NCI-H1048 (cell line): ENCODE results near the gene NMT1.

Source experiments
- DNase-seq: peaks from one replicate; lab custom pipeline; 2025; lab: John Stamatoyannopoulos, UW

The NMT1 gene

GRCh38 chr17:45060797-45061605 lies at the start of gene NMT1:
Gene NMT1, plus strand, starts transcription at chr17:45061317. Its CDS starts 13 bp downstream, at chr17:45061330.
- peak; percentile 99 for DNase-seq

GRCh38 chr17:45011767-45012166 lies 49.4 kb upstream of the NMT1 start:
- DNase-seq = no peak

GRCh38 chr17:45013021-45013997 lies 47.8 kb upstream of the NMT1 start:
- DNase-seq = no peak

- DNase-seq = no peak
These were observed 44.9 kb upstream of the NMT1 start for GRCh38 chr17:45016237-45016636.

- DNase-seq = no peak
These were observed 44.3 kb upstream of the NMT1 start for GRCh38 chr17:45016823-45017222.

- DNase-seq = no peak
These were observed 42.6 kb upstream of the NMT1 start for GRCh38 chr17:45018514-45018847.

- DNase-seq = no peak
These were observed 42.0 kb upstream of the NMT1 start for GRCh38 chr17:45018848-45019711.

- DNase-seq = no peak
These were observed 40.6 kb upstream of the NMT1 start for GRCh38 chr17:45020354-45021138.

- peak; percentile 61 for DNase-seq
These were observed 39.4 kb upstream of the NMT1 start for GRCh38 chr17:45021607-45022287.

GRCh38 chr17:45022288-45022648 lies 38.8 kb upstream of the NMT1 start:
- DNase-seq = no peak

GRCh38 chr17:45022655-45023339 lies 38.3 kb upstream of the NMT1 start:
- DNase-seq = no peak

- DNase-seq = no peak
These were observed 32.0 kb upstream of the NMT1 start for GRCh38 chr17:45029096-45029495.

GRCh38 chr17:45029758-45030423 lies 31.2 kb upstream of the NMT1 start:
- DNase-seq = no peak

- DNase-seq = no peak
These were observed 30.4 kb upstream of the NMT1 start for GRCh38 chr17:45030733-45031132.

GRCh38 chr17:45031231-45032173 lies 29.6 kb upstream of the NMT1 start:
- DNase-seq = no peak

GRCh38 chr17:45032174-45032541 lies 29.0 kb upstream of the NMT1 start:
- DNase-seq = no peak

GRCh38 chr17:45034599-45034998 lies 26.5 kb upstream of the NMT1 start:
- no peak for DNase-seq

- no peak for DNase-seq
These were observed 25.3 kb upstream of the NMT1 start for GRCh38 chr17:45035848-45036247.
